Measurements from ENCODE around the gene NDRG2.
A peak's percentile ranks its signal among the peaks of the same experiment; 100 is the strongest.

NDRG2 gene

GRCh38 chr14:21024585-21025370, at the start of gene NDRG2:
NDRG2 (minus strand) TSS chr14:21025061; CDS start chr14:21023315, 1,746 bp downstream.
- peak; percentile 90 for DNase-seq

GRCh38 chr14:21073921-21074320, 49.1 kb upstream of the NDRG2 start:
- DNase-seq = no peak

- DNase-seq = no peak
Measured at GRCh38 chr14:21072781-21073339, 48.0 kb upstream of the NDRG2 start.

GRCh38 chr14:21072031-21072473, 47.2 kb upstream of the NDRG2 start:
- DNase-seq = no peak

- DNase-seq = peak; percentile 69
Measured at GRCh38 chr14:21071225-21072030, 46.6 kb upstream of the NDRG2 start.

GRCh38 chr14:21070610-21071224, 45.9 kb upstream of the NDRG2 start:
- peak; percentile 5 for DNase-seq

GRCh38 chr14:21070083-21070609, 45.3 kb upstream of the NDRG2 start, which contains the start of gene ARHGEF40:
ARHGEF40 (plus strand) TSS chr14:21070304; CDS start chr14:21070397, 93 bp downstream.
- peak; percentile 35 for DNase-seq

GRCh38 chr14:21069388-21070082, 44.7 kb upstream of the NDRG2 start:
- DNase-seq = no peak

- DNase-seq = peak; percentile 67
Measured at GRCh38 chr14:21068521-21069387, 43.9 kb upstream of the NDRG2 start.

- peak; percentile 13 for DNase-seq
Measured at GRCh38 chr14:21066882-21067502, 42.1 kb upstream of the NDRG2 start.

- no peak for DNase-seq
Measured at GRCh38 chr14:21063479-21063878, 38.6 kb upstream of the NDRG2 start.

GRCh38 chr14:21061347-21061668, 36.4 kb upstream of the NDRG2 start:
- DNase-seq = no peak

- DNase-seq = no peak
Measured at GRCh38 chr14:21060614-21061346, 35.9 kb upstream of the NDRG2 start.

- DNase-seq = no peak
Measured at GRCh38 chr14:21059842-21060613, 35.2 kb upstream of the NDRG2 start.

- DNase-seq = no peak
Measured at GRCh38 chr14:21058903-21059302, 34.0 kb upstream of the NDRG2 start.

GRCh38 chr14:21057803-21058675, 33.2 kb upstream of the NDRG2 start, which contains the start of gene RNASE8:
RNASE8 (plus strand) TSS chr14:21057822; CDS start chr14:21057893, 71 bp downstream.
- no peak for DNase-seq

- DNase-seq = no peak
Measured at GRCh38 chr14:21056520-21057163, 31.8 kb upstream of the NDRG2 start.

All from CD4-positive, alpha-beta T cell treated with Interleukin-6 for 4 hours (primary cell).